Fibroblast of skin of right quadriceps (primary cell): ENCODE data around the gene CUL5.

Source experiments
- DNase-seq: peaks from one replicate; pipeline ENCODE4 v3.0.0-alpha.2; 2013

CUL5 gene

GRCh38 chr11:108008656-108009496 is at the start of gene CUL5:
Gene CUL5, plus strand, starts transcription at chr11:108008898. Its CDS starts 451 bp downstream, at chr11:108009349.
- peak; percentile 91 for DNase-seq

- DNase-seq = no peak
Measured at GRCh38 chr11:107961480-107961879, 47.2 kb upstream of the CUL5 start.

- DNase-seq = peak; percentile 13
Measured at GRCh38 chr11:107962181-107962580, 46.5 kb upstream of the CUL5 start.

GRCh38 chr11:107963091-107963490 is 45.6 kb upstream of the CUL5 start:
- no peak for DNase-seq

- no peak for DNase-seq
Measured at GRCh38 chr11:107969219-107969618, 39.5 kb upstream of the CUL5 start.

DNA sequence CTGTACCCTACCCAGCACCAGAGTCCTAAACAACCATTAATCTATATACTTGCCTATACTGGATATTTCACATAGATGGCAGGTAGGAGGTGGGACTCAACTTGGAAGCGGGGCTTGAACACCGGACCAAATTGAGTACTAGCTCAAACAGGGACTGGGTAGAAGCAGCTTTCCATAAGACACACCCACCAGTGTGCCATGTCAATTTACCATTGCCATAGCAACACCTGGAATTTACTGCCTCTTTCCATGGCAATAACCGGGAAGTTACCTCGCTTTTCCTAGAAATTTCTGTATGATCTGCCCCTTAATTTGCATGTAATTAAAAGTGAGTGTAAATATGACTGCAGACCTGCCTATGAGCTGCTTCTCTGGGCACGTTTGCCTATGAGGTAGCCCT is 38.6 kb upstream of the CUL5 start:
- DNase-seq = no peak

GRCh38 chr11:107973641-107974040 is 35.1 kb upstream of the CUL5 start:
- DNase-seq = no peak

DNA sequence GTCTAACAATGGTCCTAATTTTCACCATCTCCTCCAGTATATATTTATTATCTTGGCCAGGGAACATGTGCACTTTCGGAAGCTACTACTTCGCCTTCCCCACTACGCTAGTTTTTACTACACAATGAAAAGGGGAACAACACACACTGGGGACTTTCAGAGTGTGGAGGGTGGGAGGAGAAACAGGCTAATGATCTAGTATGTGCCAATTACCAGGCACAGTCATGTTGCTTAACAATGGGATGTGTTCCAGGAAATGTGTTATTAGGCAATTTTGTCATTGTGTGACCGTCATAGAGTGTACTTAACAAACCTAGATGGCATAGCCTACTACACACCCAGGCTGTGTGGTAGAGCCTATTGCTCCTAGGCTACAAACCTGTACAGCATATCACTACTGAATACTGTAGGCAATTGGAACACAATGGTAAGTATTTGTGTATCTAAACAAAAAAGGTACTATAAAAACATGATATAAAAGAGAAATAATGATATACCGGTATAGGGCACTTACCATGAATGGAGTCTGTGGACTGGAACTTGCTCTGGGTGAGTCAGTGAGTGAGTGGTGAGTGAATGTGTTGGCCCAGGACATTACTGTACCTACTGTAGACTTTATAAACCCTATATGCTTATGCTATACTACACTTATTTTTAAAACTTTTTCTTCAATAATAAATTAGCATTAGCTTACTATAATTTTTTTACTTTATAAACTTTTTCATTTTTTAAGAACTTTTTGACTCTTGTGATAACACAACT is 20.1 kb upstream of the CUL5 start:
- no peak for DNase-seq

DNA sequence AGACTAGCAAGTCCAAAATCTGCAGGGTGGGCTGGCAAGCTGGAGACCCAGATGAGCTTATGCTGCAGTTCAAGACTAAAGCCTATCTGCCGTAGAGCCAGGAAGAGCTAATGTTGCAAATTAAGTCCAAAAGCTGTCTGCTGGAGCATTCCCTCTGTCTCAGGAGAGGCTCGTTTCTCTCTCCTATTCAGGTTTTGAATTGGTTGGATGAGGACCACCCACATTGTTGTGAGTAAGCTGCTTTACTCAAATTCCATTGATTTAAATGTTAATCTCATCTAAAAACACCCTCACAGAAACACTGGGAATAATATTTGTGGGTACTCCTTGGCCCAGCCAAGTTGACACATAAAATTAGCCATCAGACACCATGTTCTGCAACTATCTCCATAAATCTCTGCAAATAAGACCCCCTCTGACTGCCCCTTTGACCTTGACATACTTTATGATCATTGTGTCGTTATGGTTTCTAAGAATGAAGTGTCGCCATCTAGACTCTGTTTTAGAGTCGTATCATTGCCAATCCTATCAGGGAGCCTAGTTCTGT is 16.8 kb upstream of the CUL5 start:
- no peak for DNase-seq

- no peak for DNase-seq
Measured at GRCh38 chr11:107996006-107996776, 12.5 kb upstream of the CUL5 start.

DNA sequence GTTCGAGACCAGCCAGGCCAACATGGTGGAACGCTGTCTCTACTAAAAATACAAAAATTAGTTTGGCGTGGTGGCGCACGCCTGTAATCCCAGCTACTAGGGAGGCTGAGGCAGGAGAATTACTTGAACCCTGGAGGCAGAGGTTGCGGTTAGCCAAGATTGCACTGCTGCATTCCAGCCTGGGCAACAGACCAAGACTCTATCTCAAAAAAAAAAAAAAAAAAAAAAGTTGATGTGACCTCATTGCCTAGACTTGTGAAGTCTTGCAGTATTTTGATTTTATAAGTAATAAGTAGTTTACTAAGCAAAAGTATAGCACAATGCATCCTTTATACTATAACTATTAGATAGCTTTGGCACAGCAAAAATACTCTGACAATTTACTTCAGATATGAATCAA is 9.9 kb upstream of the CUL5 start:
- DNase-seq = no peak

GRCh38 chr11:107999759-108000455 is 8.8 kb upstream of the CUL5 start:
- peak; percentile 24 for DNase-seq

GRCh38 chr11:108002476-108002875 is 6.2 kb upstream of the CUL5 start:
- no peak for DNase-seq

GRCh38 chr11:108003623-108004022 is 5.1 kb upstream of the CUL5 start:
- no peak for DNase-seq

DNA sequence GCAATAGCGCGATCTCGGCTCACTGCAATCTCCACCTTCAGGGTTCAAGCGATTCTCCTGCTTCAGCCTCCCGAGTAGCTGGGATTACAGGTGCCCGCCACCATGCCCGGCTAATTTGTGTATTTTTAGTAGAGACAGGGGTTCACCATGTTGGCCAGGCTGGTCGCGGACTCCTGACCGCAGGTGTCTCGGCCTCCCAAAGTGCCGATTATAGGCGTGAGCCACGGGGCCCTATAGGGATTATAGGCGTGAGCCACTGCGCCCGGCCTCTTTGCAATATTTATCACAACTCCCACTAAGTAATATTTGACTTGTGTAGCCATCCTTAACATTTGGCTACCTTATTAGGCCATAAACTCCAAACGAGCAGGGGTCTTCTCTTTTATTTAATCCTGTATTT is 879 bp upstream of the CUL5 start:
- DNase-seq = no peak

GRCh38 chr11:108009497-108010370 is 1.0 kb downstream of the CUL5 start:
- DNase-seq = peak; percentile 7

DNA sequence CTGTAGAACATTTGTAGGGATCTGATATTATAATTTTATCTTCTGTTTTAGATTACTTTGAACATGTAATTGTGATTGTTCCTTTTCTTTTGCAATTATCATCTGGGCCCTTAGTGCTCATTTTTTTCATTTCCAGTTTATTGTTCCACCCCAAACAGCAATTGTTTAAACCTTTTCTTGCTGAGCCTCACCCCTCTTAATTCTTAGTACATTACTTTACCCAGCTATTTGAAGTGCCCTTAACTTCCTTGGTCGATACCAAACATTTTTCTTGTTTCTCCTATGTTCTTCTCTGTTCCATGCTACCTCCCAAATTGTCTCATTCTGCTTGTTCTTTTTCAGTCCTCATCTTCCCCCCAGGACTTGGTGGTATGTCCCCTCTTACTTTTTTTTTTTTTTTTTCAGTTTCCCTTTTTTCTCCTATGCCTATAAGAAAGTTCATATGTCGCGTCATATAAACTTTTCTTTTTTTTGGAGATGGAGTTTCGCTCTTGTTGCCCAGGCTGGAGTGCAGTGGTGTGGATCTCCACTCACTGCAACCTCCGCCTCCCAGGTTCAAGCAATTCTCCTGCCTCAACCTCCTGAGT is 3.5 kb downstream of the CUL5 start:
- DNase-seq = no peak

DNA sequence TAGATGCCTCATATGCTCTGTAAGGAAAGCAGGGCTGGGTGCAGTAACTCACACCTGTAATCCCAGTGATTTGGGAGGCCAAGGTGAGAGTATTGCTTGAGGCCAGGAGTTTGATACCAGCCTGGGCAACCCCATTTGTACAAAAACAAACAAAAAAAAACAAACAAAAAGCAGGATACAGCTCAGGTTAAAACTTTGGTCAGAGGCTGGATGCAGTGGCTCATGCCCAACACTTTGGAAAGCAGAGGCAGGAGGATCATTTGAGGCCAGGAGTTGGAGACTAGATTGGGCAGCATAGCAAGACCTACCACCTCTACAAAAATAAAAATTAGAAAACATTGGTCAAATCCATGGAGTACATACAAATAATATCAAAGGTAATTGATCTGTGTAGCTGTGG is 7.9 kb downstream of the CUL5 start:
- no peak for DNase-seq

DNA sequence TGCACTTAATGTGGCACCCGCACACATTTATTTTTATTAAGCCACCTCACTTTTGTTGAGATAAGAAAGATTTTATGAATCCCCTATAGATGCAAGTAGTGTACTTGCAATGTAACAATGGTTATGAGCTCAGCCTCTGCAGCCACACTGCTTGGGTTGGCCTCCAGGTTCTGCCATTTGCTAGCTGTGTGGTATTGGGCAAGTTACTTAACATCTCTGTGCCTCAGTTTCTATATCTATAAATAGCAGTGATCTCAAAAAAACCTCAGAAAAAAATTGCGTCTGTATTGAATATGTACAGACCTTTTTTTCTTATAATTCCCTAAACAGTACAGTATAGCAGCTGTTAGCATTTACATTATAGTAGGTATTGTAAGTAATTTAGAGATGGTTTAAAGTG is 10.0 kb downstream of the CUL5 start:
- no peak for DNase-seq

GRCh38 chr11:108019870-108020540 is 11.3 kb downstream of the CUL5 start:
- DNase-seq = peak; percentile 33
